LNCAP (cell line): ENCODE results near the gene CCDC149.

Experiments
- CTCF ChIP-seq: fragments of 450-650 bp; IDR thresholded peaks from 2 replicates; pipeline ENCODE4 v1.5.1; 2017; ENCODE audit warnings: mild to moderate bottlenecking

The CCDC149 gene

GRCh38 chr4:24917076-24917856, 4.4 kb upstream of the CCDC149 start:
- TF ChIP-seq CTCF, result no peak

- TF ChIP-seq CTCF, result peak; percentile 24; the same call in 1 of the 2 replicates
These were observed 2.5 kb upstream of the CCDC149 start for GRCh38 chr4:24915121-24915922.

GRCh38 chr4:24914460-24914859, 1.6 kb upstream of the CCDC149 start:
- TF ChIP-seq CTCF, result no peak

- no peak for TF ChIP-seq CTCF
These were observed 260 bp upstream of the CCDC149 start for GRCh38 chr4:24913119-24913485.

- TF ChIP-seq CTCF, result no peak
These were observed 2.3 kb downstream of the CCDC149 start for GRCh38 chr4:24910499-24910898.

GRCh38 chr4:24897639-24898038, 15.2 kb downstream of the CCDC149 start:
- no peak for TF ChIP-seq CTCF

- no peak for TF ChIP-seq CTCF
These were observed 15.9 kb downstream of the CCDC149 start for GRCh38 chr4:24896977-24897376.
